Keratinocyte (primary cell): Measurements from ENCODE around the gene ETFA. TPM values are rescaled to one million over a fixed set of nuclear protein-coding genes. Genes with fewer than 3 reads are reported as not detected.

Experiments used
- DNase-seq: peaks from one replicate; pipeline ENCODE4 v3.0.0-alpha.2; 2011; ENCODE audit warnings: low read depth, missing footprints, low spot score
- FAIRE-seq: peaks from 2 replicates; lab custom pipeline; 2011; peaks lifted over from hg19 to GRCh38; lab: Jason Lieb, UNC
- H2AFZ ChIP-seq: 2 replicates; pipeline ENCODE4 v1.6.0; 2012; ENCODE audit warnings: low read length, control low read depth, inconsistent platforms; ENCODE audit not compliant: control insufficient read depth
- H3K27ac ChIP-seq: 2 replicates; pipeline ENCODE4 v1.5.1; 2011; ENCODE audit warnings: low read length; ENCODE audit not compliant: control insufficient read depth, insufficient read depth
- H3K27me3 ChIP-seq: 3 replicates; pipeline ENCODE4 v1.6.0; 2011; ENCODE audit warnings: low read length; ENCODE audit not compliant: control insufficient read depth, insufficient read depth; ENCODE audit errors: extremely low read depth
- H3K36me3 ChIP-seq, 2 experiments: 2 replicates in 1 of 2; 3 replicates in 1 of 2; pipeline ENCODE4 v1.5.1; 2011; ENCODE audit warnings: low read length in 2 of 2, mild to moderate bottlenecking in 1 of 2; ENCODE audit not compliant: control insufficient read depth in 2 of 2, insufficient read depth in 2 of 2; ENCODE audit errors: extremely low read depth in 1 of 2
- H3K4me1 ChIP-seq: 3 replicates; pipeline ENCODE4 v1.5.1; 2011; ENCODE audit warnings: low read length; ENCODE audit not compliant: control insufficient read depth, insufficient read depth; ENCODE audit errors: extremely low read depth
- H3K4me2 ChIP-seq: 3 replicates; pipeline ENCODE4 v1.6.0; 2011; ENCODE audit warnings: low read depth, low read length; ENCODE audit not compliant: control insufficient read depth, insufficient read depth; ENCODE audit errors: extremely low read depth
- H3K4me3 ChIP-seq, 3 experiments: fragments of 200-600 bp in 1 of 3; sonication (generic) in 1 of 3; 2 replicates in 2 of 3; 3 replicates in 1 of 3; pipeline ENCODE4 v1.5.1; 2011 to 2016; ENCODE audit warnings: low read length in 3 of 3, mild to moderate bottlenecking in 3 of 3, control low read depth in 2 of 3, inconsistent platforms in 1 of 3, low read depth in 1 of 3, mixed read lengths in 1 of 3, mixed run types in 1 of 3, moderate library complexity in 1 of 3; ENCODE audit not compliant: control insufficient read depth in 2 of 3, insufficient read depth in 2 of 3; ENCODE audit errors: extremely low read depth in 1 of 3
- H3K79me2 ChIP-seq: 2 replicates; pipeline ENCODE4 v1.6.0; 2012; ENCODE audit warnings: low read length; ENCODE audit not compliant: control insufficient read depth, insufficient read depth
- H3K9ac ChIP-seq: 3 replicates; pipeline ENCODE4 v1.6.0; 2011; ENCODE audit warnings: low read length; ENCODE audit not compliant: control insufficient read depth, insufficient read depth; ENCODE audit errors: extremely low read depth
- H3K9me1 ChIP-seq: 3 replicates; pipeline ENCODE4 v1.6.0; 2011; ENCODE audit warnings: low read length; ENCODE audit not compliant: control insufficient read depth, insufficient read depth; ENCODE audit errors: extremely low read depth
- H3K9me3 ChIP-seq: 2 replicates; pipeline ENCODE4 v1.5.1; 2012; ENCODE audit warnings: low read depth, low read length; ENCODE audit not compliant: control insufficient read depth
- H4K20me1 ChIP-seq: 3 replicates; pipeline ENCODE4 v1.6.0; 2011; ENCODE audit warnings: low read length; ENCODE audit not compliant: control insufficient read depth, insufficient read depth; ENCODE audit errors: extremely low read depth
- CTCF ChIP-seq, 3 experiments: IDR thresholded peaks in 1 of 3; conservative IDR thresholded peaks in 1 of 3; optimal IDR thresholded peaks in 1 of 3; 2 replicates in 2 of 3; 3 replicates in 1 of 3; pipeline versions ENCODE3 to v1.5.1; 2011; ENCODE audit warnings: low read length in 3 of 3, mild to moderate bottlenecking in 3 of 3, moderate library complexity in 2 of 3, control low read depth in 1 of 3, inconsistent platforms in 1 of 3; ENCODE audit not compliant: insufficient read depth in 2 of 3; ENCODE audit errors: extremely low read depth in 1 of 3
- EZH2 ChIP-seq: IDR thresholded peaks from one replicate; pipeline ENCODE4 v1.6.1; 2012; ENCODE audit warnings: inconsistent platforms, mild to moderate bottlenecking, low read length, moderate library complexity
- dilution Hi-C: fragments of 300-500 bp; cut with MboI; formaldehyde crosslinking; loops from one replicate; pipeline ENCODE4 v1.7.0; 2020; ENCODE audit warnings: low sequenced_read_pairs; ENCODE audit not compliant: extremely low pct_ligation_motif_present
- polyA plus RNA-seq, 5 experiments: library from polyadenylated mRNA; depleted of rRNA in 3 of 5; stranded (reverse) in 3 of 5; stranded (forward) in 1 of 5; unstranded in 1 of 5; fragments of >200 nt; gene quantifications; 1 replicate in 1 of 5; 2 replicates in 3 of 5; 3 replicates in 1 of 5; pipeline versions ENCODE4 v1.2.1 to v1.2.3, GENCODE V29; 2011 to 2012; ENCODE audit warnings: missing spikeins in 2 of 5, low read depth in 1 of 5, low replicate concordance in 1 of 5

The ETFA gene
- polyA plus RNA-seq, 1 donor (not counting 4 experiments of a cell fraction or from before 2014, with no cell fraction given) = 230 TPM

DNA sequence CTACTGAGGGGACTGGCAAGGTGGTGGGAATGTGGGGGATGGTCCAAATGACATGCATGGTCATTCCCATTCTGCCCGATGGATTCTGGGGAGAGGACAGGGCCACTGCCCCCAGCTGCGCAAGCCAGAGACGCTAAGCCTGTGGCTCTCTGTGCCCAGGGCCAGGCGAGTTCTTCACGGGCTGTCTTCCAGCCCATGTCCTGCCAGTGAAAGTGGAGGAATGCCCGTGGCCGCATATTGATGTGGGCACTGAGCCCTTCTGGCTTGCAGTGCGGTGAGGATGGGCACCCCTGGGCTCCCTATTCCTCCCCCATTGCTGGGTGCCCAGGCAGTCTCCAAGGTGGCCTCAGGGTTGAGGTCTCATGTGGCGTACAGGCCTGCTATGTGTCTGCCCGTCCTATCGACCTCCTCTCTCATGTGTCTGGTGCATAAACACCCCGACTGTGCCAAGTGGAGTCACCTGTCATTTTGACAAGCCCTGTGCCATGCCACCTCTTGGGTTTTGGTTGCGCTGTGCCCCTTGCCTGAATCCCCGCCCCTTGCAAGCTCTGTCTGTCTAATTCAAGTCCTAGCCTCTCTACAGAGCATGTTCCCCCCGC lies 134.7 kb downstream of the ETFA start:
- no peak overlapping the region for H3K27ac ChIP-seq

GRCh38 chr15:76176059-76176458 lies 135.2 kb downstream of the ETFA start:
- Histone ChIP-seq H3K4me1 (peaks cover 14% of the 10 kb centered on the region), H3K27me3 (peaks cover 4% of the 10 kb centered on the region), H3K9me1 (no peaks in the 10 kb centered on the region), H3K9ac (no peak overlapping the region), H2AFZ (no peak overlapping the region), H4K20me1 (no peaks in the 10 kb centered on the region), H3K4me2 (no peak overlapping the region), H3K27ac (no peak overlapping the region), H3K9me3 (peaks cover 2% of the 10 kb centered on the region), H3K4me3 (no peak overlapping the region), H3K36me3 (no peaks in the 10 kb centered on the region), H3K79me2 (no peaks in the 10 kb centered on the region)
- no peak for DNase-seq
- TF ChIP-seq CTCF (optimal IDR thresholded peaks at IDR 0.05 in 1 of 3, IDR thresholded peaks at IDR 0.05 in 1 of 3, conservative IDR thresholded peaks at IDR 0.05 in 1 of 3; ENCODE audit: extremely low read depth in 1 of 3, insufficient read depth in 2 of 3, low read length in 3 of 3) = no peak
- no peak for TF ChIP-seq EZH2
- dilution Hi-C loops = no loop called here
- FAIRE-seq = no peak

More for the DNA sequence above, 134.7 kb downstream of the ETFA start:
- Histone ChIP-seq H3K36me3 (no peaks in the 10 kb centered on the region), H3K27me3 (peaks cover 4% of the 10 kb centered on the region), H3K79me2 (no peaks in the 10 kb centered on the region), H2AFZ (no peak overlapping the region), H3K4me3 (no peak overlapping the region), H3K4me1 (peaks cover 14% of the 10 kb centered on the region), H3K9me3 (peaks cover 2% of the 10 kb centered on the region), H3K9me1 (no peaks in the 10 kb centered on the region), H4K20me1 (no peaks in the 10 kb centered on the region), H3K4me2 (no peak overlapping the region), H3K9ac (no peak overlapping the region)
- dilution Hi-C loops = no loop called here
- no peak for DNase-seq
- TF ChIP-seq CTCF (optimal IDR thresholded peaks at IDR 0.05 in 1 of 3, IDR thresholded peaks at IDR 0.05 in 1 of 3, conservative IDR thresholded peaks at IDR 0.05 in 1 of 3; ENCODE audit: extremely low read depth in 1 of 3, insufficient read depth in 2 of 3, low read length in 3 of 3) (no peak), EZH2 (no peak)
- FAIRE-seq = no peak
